GM15510 (cell line): ENCODE measurements around the gene VPS18.

ENCODE experiments used
- POLR2A ChIP-seq: IDR thresholded peaks from 3 replicates; pipeline ENCODE4 v1.6.1; 2011; ENCODE audit warnings: borderline replicate concordance; ENCODE audit not compliant: insufficient read length; ENCODE audit errors: extremely low read depth

The VPS18 gene

DNA sequence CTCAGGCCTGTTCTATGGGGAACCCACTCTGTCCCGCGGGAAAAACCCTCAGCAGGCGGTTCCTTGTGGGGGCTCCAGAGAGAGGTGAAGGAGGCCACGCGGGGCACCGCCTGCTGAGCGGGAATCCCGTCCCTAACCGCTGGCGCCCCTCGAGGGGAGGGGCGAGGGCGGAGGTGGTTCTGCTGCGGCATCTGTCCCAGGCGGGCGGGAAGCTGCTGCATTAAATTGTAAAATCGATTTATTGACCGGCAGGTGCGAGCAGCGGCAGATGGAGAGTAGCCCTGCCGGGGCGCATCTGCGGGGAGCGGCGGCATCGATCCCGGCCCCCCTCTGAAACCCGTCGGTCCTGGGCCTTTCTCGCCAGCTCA, 31.2 kb downstream of the VPS18 start:
- TF ChIP-seq POLR2A: no peak

DNA sequence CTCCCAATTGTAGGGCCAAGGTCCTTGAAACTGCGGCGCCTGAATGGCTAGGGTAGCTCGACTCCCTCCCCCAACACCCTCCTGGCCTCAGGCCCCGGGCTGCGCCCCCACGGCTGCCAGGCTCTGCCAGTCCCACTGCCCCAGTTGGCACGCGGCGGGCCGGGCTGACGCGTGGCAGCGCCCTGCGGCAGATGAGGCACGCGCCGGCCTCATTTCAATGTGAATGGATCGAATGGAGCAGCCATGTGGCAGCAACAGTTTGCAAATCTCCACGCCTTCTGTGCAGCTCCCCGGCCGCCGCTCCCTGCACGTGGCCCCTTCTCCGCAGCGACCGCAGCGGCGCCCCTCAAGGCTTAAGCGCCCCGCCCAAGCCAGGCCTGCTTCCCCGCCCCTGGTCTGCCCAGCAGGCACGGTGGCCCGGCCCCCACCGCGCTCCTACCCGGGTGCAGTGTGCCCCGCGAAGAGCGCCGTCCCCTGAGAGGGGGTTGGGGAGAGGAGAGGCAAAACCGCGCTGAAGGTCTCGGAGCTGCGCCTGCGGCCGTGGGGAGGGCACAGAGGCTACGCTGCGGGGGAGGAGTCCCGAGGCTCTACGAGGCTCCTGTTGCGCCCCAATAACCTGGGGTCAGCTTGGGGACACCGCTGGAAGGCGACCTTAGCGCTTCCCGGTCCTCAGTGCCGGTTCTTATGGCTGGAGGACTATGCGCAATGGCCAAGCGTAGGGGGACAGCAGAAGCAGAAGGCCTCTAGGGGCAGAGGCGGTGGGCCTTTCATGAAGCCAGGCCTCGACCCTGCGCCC, 31.8 kb downstream of the VPS18 start:
- no peak for TF ChIP-seq POLR2A

DNA sequence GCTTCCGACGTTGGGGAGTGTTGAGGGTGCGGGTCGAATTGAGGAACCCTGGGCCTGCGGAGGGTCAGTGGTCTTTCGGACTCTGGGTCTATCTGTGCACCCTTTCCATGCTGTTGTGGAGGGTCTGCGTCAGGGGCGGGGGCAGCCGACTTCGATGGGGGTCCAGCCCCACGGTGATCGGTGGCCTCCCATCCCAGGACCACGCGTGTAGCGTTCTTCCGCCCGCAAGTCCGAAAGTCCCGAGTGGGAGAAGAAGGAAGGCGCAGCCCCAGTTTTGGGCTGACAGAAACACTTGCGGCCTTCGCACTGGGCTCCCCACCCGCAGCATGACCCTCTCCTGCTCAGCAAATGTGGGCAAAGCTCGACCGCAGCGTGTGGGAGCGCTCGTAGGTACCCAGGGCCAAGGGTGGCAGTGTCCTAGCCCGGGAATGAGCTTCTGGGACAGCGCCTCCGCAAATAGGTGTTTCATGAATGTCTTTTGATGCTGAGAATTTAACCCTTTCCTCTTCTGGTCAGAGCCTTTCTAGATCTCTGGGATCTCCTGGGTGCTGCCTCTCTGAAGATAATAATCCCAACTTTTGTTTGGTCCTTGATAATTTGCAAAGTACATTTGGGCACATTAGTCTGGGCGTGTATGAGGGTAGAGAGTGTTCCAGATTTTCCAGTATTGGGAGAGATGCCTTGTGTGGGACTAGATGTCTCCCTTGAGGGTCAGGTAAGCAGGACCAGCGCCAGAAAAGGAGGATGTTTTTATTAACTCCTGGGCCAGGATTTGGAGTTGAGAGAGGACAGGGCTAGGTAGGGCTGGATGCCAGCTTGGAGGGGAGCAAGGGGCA, 32.6 kb downstream of the VPS18 start:
- TF ChIP-seq POLR2A: no peak

DNA sequence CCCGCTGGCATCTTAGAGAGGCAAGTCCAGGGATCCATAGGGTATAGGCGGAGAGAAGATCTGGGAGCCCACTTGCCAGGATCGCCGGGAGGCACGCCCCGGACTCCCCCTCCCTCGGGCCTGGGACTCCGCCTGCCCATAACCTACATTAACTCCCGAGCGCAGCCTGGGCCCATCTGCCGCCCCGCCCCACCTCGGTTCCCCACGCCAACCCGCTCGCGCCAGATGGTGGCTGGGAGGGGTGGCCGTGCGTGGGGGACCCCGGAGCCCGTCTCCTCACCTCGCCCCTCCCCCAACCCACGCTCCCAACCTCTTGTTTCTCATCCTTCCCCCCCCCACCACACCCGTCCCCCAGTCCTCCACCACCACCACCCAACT, 33.2 kb downstream of the VPS18 start:
- no peak for TF ChIP-seq POLR2A

DNA sequence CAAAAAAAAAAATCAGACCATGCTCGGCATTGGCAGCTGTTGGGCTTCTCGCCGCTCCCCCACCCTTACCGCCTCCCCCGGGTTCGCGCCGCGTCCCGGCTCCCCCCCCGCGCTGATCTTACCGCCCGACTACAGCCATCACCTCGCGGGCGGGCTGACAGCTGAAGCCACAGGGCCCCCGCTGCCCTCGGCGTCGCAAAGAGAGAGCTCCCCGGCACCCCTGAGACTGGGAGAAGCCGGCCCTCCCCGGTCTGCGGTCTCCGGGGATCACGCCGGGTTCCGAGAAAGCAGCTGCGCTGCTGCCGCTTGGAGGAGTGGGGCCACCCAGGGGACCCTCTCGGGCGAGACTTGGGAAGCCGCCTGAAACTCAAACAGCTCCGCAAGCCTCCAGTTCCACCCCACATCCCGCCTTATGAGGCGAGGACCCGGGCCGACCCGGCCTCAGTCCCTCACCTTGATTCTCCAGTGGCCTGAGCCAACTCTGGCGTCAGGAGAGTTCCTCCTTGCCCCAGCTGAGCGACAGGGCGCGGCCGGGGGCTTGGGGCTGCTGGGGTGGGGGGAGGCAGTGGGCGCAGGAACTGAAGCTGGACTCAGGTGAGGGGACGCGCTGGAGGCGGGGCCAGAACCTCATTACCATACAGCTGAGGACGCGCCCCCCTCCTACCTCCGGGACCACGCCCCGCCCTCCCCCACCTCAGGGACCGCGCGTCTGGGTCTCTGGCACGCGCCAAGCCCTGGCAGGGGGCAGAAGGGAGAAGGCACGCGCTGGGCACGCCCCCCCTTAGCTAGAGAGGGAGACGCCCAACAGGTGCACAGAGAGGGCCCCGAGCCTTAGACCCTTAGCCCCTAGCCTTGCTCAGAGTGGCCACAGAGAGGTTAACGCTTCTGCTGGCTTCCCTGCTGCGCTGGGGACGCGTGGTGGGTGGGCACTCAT, 33.9 kb downstream of the VPS18 start:
- no peak for TF ChIP-seq POLR2A

DNA sequence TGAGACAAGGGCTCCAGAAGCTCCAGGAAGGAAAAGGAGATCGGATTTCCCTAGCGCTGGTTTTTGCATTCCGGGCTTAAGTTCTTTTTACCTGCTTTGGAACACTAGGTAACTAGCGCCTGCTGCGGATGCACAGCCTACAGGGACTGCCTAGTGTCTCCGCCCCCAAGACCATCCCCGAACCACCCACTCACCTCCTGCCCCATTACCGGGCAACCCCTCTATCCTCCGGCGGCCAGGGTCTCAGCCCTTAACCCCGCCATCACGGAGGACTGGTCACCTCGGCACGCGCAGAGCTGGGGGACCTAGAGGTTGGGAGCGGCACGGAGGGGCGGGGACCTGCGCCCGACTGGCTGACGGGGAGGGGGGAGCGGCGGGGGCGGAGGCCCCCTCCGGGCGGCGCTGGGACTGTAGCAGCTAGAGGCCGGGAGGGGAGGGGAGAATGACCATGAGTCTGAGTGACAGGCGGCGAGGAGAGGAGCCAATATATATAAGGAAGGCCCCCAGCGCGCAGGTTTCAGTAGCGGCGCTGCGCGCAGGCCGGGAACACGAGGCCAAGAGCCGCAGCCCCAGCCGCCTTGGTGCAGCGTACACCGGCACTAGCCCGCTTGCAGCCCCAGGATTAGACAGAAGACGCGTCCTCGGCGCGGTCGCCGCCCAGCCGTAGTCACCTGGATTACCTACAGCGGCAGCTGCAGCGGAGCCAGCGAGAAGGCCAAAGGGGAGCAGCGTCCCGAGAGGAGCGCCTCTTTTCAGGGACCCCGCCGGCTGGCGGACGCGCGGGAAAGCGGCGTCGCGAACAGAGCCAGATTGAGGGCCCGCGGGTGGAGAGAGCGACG, 34.8 kb downstream of the VPS18 start, which contains the start of gene DLL4:
Gene DLL4 (plus strand): TSS at position 520 of the 839 bp plus-strand sequence. CDS start 329 bp downstream, outside the sequence.
- TF ChIP-seq POLR2A: peak; percentile 46

DNA sequence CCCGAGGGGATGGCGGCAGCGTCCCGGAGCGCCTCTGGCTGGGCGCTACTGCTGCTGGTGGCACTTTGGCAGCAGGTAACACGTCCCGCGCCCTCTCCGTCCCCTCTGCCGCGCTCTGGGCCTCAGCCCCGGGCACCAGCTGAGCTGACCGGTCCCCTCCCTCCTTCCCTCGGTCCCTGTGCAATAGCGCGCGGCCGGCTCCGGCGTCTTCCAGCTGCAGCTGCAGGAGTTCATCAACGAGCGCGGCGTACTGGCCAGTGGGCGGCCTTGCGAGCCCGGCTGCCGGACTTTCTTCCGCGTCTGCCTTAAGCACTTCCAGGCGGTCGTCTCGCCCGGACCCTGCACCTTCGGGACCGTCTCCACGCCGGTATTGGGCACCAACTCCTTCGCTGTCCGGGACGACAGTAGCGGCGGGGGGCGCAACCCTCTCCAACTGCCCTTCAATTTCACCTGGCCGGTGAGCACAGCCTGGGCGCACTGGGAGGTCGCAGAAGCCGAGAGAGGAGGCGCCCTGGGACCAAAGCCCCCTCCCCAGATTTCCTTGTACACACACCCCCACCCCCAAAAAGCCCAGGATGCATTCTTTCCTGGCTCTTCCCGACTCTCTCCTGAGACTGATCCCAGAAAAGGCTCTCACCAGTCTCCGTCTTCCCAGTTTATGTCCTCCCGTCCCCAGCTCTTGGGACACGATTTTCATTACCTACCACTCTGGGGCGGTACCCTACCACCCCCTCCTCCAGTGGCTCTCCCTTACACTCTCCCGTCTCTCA, 35.6 kb downstream of the VPS18 start:
- no peak for TF ChIP-seq POLR2A

DNA sequence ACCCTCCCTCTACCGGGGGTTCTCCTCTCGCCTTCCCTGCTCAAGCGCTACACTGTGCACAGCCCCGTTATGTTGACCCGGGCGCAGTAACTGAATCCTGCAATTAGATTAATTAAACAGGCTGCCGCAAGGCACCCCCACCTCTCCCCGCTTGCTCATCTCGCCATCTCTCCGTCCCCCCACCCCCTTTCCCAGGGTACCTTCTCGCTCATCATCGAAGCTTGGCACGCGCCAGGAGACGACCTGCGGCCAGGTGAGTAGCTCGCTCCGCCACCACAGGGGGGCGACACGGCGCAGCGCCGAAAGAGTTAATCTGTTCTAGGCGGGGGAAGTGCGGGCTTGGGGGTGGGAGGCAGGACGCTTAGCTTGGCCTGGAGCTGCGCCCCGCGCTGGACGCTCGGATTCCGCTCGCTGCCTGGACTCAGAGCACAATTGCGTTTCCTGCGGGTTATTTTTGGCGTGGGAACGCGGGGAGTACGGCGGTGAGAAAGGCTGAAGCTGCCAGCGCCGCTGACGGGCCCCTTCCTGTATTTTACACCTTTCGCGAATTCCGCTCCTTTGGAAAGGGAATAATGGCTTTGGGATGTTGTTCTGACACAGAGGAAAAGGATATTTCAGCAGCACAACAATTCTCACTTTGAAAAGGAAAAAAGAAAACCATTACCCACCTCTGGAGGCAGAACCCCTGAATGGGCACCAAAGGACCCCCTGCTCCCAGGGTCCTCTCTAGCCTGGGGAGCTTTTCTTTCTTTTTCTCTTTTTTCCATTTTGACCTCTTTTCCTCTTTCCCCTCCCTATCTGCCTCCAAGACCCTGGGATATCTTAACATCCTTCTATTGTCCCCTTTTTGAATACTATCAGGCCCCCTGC, 36.4 kb downstream of the VPS18 start:
- TF ChIP-seq POLR2A: no peak

DNA sequence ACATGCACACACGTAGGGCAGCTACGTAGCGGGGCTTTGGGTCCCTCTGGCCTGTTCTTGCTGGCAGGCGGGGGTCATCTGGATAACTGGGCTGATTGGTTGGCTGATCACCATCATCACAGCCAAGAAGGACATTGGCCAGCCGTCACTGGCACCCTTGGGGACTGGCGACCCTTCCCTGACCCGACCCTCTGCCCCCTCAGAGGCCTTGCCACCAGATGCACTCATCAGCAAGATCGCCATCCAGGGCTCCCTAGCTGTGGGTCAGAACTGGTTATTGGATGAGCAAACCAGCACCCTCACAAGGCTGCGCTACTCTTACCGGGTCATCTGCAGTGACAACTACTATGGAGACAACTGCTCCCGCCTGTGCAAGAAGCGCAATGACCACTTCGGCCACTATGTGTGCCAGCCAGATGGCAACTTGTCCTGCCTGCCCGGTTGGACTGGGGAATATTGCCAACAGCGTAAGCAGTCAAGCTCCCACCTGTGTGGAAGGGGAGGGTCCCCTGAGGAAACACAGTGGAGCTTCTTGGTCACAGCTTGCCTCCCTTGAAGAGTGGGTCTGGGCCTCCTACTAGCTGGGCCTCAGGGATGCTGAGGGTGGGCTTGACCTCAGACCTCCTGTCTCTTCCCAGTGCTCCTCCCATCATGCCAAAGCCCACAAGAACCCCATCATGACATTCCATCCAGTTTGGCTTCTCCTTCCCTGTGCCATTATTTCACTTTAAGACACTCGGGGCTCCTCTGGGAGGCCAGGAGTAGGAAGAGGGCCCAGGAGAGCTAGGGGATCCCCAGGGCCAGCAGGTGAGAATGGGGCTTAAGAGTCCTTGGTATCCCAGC, 37.3 kb downstream of the VPS18 start:
- TF ChIP-seq POLR2A: no peak

DNA sequence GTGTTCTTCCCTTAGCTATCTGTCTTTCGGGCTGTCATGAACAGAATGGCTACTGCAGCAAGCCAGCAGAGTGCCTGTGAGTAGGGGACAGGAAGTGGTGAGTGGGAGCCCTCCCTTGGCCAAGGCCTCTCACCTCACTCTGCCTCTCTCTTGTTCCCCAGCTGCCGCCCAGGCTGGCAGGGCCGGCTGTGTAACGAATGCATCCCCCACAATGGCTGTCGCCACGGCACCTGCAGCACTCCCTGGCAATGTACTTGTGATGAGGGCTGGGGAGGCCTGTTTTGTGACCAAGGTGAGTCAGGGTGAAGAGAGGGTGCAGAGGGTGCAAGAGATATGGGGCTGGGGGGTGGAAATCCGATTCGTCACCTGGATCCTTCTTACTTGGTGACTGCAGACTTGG, 37.9 kb downstream of the VPS18 start:
- no peak for TF ChIP-seq POLR2A

DNA sequence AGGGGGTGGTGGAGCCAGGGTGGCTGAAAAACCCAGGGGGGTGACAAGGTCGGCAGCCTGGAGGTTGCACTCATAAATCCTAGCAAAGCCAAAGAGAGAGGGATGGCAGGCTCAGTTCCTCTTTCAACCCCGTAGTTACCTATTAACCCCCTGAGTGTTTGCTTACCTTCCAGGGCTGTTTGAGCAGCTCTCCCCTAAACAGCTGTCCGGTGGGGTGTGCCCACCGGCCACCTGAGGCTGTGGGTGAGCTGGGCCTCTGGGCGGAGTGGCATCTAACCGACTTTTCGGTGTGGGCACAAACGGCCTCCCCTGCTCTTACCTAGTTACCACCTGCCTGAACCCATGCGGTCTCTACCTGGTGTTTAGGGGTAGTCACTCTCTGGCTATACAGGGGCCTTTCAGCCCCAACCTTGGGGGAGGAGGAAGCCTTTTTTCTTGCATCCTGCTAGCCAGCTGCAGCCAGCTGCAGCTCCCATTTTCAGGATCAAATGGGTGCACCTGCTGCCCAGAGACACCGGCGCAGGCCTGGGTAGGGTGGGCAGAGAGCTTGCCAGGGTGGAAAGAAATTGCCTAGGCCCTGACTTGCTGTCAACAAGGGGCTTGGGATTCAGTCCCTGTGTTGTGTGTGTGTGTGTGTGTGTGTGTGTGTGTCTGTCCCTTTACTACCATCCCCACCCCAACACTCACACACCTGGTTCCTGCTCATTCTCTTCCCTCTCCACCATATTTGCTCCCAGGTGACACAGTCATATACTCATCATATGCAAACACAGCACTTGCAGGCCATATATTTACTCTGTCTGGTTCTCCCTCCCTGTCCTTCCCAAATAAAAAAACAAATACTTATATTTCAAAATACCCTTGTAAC, 38.6 kb downstream of the VPS18 start:
- no peak for TF ChIP-seq POLR2A

DNA sequence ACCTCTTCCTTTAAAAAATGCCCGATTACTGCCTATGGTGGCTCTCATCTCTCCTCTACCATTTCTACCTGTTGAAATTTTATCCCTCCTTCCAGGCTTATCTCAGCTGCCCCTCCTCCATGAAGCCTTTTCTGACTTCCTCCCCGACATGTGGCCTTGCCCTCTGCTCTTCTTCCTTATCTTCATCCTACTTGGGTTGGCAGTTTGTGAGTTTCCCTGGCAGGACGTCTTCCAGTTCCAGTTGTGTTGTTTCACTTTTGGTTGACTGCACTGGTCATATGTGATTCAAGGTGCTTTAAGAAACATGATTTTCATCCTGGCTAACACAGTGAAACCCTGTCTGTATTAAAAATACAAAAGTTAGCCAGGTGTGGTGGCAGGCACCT, 39.3 kb downstream of the VPS18 start:
- TF ChIP-seq POLR2A: no peak
